Liver (tissue), 3 donors: Measurements from ENCODE around the gene TAS2R41.
"Not testable (repeated sequence)": the region's sequence is repeated elsewhere in the genome, so short reads cannot be mapped to it uniquely, and the experiment has no call there.

Experiments
- CTCF ChIP-seq: fragments of 150-350 bp; IDR thresholded peaks from 2 replicates; pipeline ENCODE4 v1.5.1; 2017; ENCODE audit warnings: improper control_type of control experiment, low read depth, low read length; ENCODE audit not compliant: missing input control
- MAX ChIP-seq: IDR thresholded peaks from 2 replicates; pipeline ENCODE4 v1.6.1; 2016; ENCODE audit warnings: antibody characterized with exemption
- REST ChIP-seq: IDR thresholded peaks from 2 replicates; pipeline ENCODE4 v1.6.1; 2016; ENCODE audit warnings: antibody characterized with exemption, mild to moderate bottlenecking
- SP1 ChIP-seq: IDR thresholded peaks from 2 replicates; pipeline ENCODE4 v1.6.1; 2018; ENCODE audit warnings: antibody characterized with exemption, mild to moderate bottlenecking
- donor health status: healthy.
- donor health status: healthy.

- TF ChIP-seq REST, CTCF, SP1, MAX: not testable (repeated sequence)
Observed at GRCh38 chr7:143472071-143472689, 5.5 kb upstream of the TAS2R41 start.
